GM18508 (cell line): ENCODE data around the gene PHOX2A.

Experiments
- ATAC-seq: cut with Tn5 transposase; IDR thresholded peaks from one replicate; pipeline ENCODE4 v1.9.1; 2021; ENCODE audit warnings: moderate number of reproducible peaks; ENCODE audit not compliant: insufficient read depth, unreplicated experiment

PHOX2A gene

GRCh38 chr11:72191961-72192381 lies 52.0 kb downstream of the PHOX2A start, which contains the start of gene FOLR1:
FOLR1 (plus strand) TSS chr11:72192140; CDS start chr11:72192174, 34 bp downstream.
- no peak for ATAC-seq

- no peak for ATAC-seq
These were observed 53.3 kb downstream of the PHOX2A start for GRCh38 chr11:72190631-72191071.

GRCh38 chr11:72189455-72190250 lies 54.3 kb downstream of the PHOX2A start:
- ATAC-seq = no peak
